Glutamatergic neuron (in vitro differentiated cells): ENCODE results near the gene INS. TPM values are rescaled to one million over a fixed set of nuclear protein-coding genes. Genes with fewer than 3 reads are reported as not detected.

Experiments
- DNase-seq: peaks from one replicate; pipeline ENCODE4 v3.0.0; 2022
- H3K27ac Mint-ChIP-seq: one replicate; pipeline ENCODE4 v1.8.0; 2020; ENCODE audit warnings: mild to moderate bottlenecking, mixed read lengths, inconsistent platforms; ENCODE audit not compliant: unreplicated experiment
- H3K27me3 Mint-ChIP-seq: one replicate; pipeline ENCODE4 v1.8.0; 2020; ENCODE audit warnings: mild to moderate bottlenecking, moderate library complexity, mixed read lengths, inconsistent platforms; ENCODE audit not compliant: unreplicated experiment
- H3K36me3 Mint-ChIP-seq: one replicate; pipeline ENCODE4 v1.8.0; 2020; ENCODE audit warnings: mild to moderate bottlenecking, mixed read lengths, inconsistent platforms; ENCODE audit not compliant: unreplicated experiment
- H3K4me1 Mint-ChIP-seq: one replicate; pipeline ENCODE4 v1.8.0; 2020; ENCODE audit warnings: mild to moderate bottlenecking, low read depth, mixed read lengths, inconsistent platforms; ENCODE audit not compliant: unreplicated experiment
- H3K4me3 Mint-ChIP-seq: one replicate; pipeline ENCODE4 v1.8.0; 2020; ENCODE audit warnings: mild to moderate bottlenecking, mixed read lengths, inconsistent platforms; ENCODE audit not compliant: unreplicated experiment
- H3K9me3 Mint-ChIP-seq: one replicate; pipeline ENCODE4 v1.8.0; 2020; ENCODE audit warnings: mild to moderate bottlenecking, moderate library complexity, mixed read lengths, inconsistent platforms; ENCODE audit not compliant: unreplicated experiment
- CTCF ChIP-seq: fragments of 200-600 bp; sonication (generic); IDR thresholded peaks from one replicate; pipeline ENCODE4 v1.5.0; 2021; ENCODE audit not compliant: partially characterized antibody, unreplicated experiment
- total RNA-seq: library from RNA; stranded (reverse); fragmentation: NEBNext Ultra II Directional; extraction: Animal tissue kit (Norgen Biotek cat#: 25700); gene quantifications from one replicate; pipeline ENCODE4 v1.2.1, GENCODE V29; 2021; ENCODE audit not compliant: unreplicated experiment

The INS gene
- total RNA-seq, 1 donor from 2014 or later: not detected

DNA sequence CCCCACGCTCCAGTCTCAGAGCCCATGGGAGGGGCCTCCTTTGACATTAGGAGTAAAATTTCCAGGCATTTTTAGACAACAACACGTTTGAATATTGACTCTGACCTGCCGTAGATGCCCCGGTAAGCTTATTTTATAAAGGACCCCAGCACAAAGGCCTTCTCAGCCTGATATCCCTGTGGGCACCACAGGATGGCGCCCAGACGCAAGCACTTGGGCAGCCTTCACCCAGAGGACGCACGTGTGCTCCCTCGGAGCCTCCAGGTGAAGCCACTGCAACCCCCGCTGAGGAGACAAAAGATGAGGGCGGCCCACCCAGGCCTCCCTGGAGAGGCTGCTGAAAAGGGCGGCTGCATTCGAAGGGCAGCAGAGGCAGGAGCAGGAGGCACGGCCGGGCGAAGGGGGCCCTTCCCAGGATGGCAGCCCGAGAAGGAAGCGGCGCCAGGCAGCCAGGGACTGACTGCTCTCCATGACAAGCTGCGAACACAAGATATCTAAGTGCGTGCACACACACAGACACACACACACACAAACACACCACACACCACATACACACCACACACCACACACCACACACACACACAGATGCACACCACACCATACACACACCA, 25.8 kb upstream of the INS start:
- Mint-ChIP-seq H3K4me1 (peaks cover 4% of the 10 kb centered on the region), H3K36me3 (no peaks in the 10 kb centered on the region), H3K27ac (no peak overlapping the region), H3K27me3 (peaks cover 8% of the 10 kb centered on the region), H3K4me3 (no peak overlapping the region), H3K9me3 (peaks cover 5% of the 10 kb centered on the region)
- peak; percentile 66 for DNase-seq
- peak; percentile 54 for TF ChIP-seq CTCF

- Mint-ChIP-seq H3K27ac (no peak overlapping the region), H3K9me3 (peaks cover 5% of the 10 kb centered on the region), H3K4me3 (no peak overlapping the region), H3K4me1 (peaks cover under 1% of the 10 kb centered on the region), H3K27me3 (peaks cover 8% of the 10 kb centered on the region), H3K36me3 (no peaks in the 10 kb centered on the region)
- TF ChIP-seq CTCF: no peak
- DNase-seq: no peak
Measured at GRCh38 chr11:2185324-2186085, 24.5 kb upstream of the INS start.

DNA sequence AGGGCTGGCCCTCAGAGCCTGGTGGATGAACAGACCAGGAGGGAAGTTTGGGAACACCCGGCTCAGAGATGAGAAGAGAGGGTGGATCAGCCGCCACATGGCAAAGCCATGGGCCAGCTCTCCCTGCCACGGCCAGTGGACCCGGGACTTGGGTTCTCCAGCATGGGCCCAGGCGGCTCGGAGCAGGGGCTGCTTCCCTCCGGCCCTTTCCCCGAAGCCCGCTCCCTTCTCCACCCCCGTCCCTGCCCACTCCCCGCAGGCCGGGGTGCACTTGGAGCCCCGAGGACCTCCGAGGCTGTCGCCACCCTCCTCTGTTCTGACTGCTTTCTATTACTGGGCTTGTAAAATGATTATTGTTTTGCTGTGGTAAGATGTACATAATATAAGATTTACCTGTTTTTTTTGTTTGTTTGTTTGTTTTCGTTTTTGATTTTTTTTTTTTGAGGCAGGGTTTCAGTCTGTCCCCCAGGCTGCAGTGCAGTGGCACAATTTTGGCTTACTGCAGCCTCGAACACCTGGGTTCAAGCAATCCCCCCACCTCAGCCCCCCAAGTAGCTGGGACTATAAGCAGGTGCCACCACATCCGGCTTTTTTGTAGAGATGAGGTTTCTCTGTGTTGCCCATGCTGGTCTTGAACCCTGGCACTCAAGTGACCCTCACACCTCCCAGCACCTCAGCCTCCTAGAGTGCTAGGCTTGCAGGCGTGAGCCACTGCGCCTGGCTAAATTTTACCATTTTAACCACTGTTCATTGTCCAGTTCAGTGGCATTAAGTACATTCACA, 21.9 kb upstream of the INS start:
- H3K4me3 Mint-ChIP-seq: no peak overlapping the region
- H3K27me3 Mint-ChIP-seq: peaks cover 5% of the 10 kb centered on the region
- H3K4me1 Mint-ChIP-seq: no peaks in the 10 kb centered on the region
- no peaks in the 10 kb centered on the region for H3K36me3 Mint-ChIP-seq
- peaks cover 2% of the 10 kb centered on the region for H3K9me3 Mint-ChIP-seq
- DNase-seq: no peak
- H3K27ac Mint-ChIP-seq: no peak overlapping the region
- no peak for TF ChIP-seq CTCF

DNA sequence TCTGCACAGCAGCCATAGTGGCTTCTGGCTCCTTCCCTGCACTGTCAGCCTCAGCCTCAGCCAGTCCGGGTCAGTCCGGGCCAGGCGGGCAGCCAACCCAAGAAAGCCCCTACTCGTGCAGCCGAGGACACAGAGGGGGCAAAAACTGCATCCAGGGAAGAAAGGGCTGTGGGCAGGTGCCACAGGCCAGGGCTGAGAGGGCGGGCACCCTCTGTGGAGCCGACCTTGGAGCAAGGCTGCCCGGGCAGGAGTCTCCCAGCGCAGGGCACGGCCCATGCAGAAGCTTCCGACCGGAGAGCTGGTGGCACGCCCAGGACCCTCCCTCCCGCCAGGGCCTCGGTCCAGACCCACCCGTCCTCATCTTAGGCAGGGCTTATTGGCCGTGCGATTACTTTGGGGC, 21.1 kb upstream of the INS start:
- Mint-ChIP-seq H3K27me3 (peaks cover 5% of the 10 kb centered on the region), H3K9me3 (peaks cover 2% of the 10 kb centered on the region), H3K4me1 (no peaks in the 10 kb centered on the region), H3K4me3 (no peak overlapping the region), H3K36me3 (no peaks in the 10 kb centered on the region), H3K27ac (no peak overlapping the region)
- no peak for DNase-seq
- no peak for TF ChIP-seq CTCF
